ENCODE results near the gene KCNH4.
A peak's percentile ranks its signal among the peaks of the same experiment; 100 is the strongest.
"Not testable (repeated sequence)": the region's sequence is repeated elsewhere in the genome, so short reads cannot be mapped to it uniquely, and the experiment has no call there.

Gene KCNH4

DNA sequence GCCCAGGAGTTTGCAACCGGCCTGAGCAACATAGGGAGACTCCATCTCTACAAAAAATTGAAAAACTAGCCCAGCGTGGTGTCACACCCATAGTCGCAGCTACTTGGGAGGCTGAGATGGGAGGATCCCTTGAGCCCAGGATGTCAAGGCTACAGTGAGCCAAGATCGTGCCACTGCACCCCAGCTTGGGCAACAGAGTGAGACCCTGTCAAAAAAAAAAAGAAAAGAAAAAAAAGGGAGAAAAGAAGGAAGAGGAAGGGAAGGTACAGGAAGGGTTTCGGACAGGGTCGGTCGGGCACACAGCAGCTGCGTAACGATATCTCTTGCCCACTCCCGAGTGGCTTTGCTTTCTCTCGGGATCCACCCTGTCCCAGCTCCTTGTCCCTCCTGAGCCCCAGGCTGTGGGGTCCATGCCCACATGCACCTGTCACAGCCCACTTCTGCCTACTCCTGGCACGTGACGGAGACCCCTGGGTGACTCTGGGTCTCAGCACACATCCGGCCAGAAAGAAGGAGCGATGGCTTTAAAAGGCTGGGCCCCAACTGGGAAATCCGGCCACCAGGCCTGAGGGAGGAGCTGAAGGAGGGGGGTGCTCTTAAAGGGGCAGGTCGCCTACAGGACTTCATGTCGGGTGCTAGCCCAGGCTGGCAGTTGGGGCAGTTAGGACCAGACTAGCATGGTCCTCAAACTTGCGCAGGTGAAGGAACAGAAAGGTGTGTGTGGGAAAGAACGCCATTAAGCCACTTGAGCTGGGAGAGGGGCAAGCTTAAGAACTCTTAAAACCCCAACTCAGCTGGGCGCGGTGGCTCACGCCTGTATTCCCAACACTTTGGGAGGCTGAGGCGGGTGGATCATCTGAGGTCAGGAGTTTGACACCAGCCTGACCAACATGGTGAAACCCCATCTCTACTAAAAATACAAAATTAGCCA, 13.3 kb upstream of the KCNH4 start, which contains the start of gene GHDC:
TSS of gene GHDC (minus strand) at position 526 of the 931 bp plus-strand sequence. CDS start 913 bp downstream, outside the sequence.
- peak; percentile 94 for DNase-seq (ENCODE audit: low spot score)

DNA sequence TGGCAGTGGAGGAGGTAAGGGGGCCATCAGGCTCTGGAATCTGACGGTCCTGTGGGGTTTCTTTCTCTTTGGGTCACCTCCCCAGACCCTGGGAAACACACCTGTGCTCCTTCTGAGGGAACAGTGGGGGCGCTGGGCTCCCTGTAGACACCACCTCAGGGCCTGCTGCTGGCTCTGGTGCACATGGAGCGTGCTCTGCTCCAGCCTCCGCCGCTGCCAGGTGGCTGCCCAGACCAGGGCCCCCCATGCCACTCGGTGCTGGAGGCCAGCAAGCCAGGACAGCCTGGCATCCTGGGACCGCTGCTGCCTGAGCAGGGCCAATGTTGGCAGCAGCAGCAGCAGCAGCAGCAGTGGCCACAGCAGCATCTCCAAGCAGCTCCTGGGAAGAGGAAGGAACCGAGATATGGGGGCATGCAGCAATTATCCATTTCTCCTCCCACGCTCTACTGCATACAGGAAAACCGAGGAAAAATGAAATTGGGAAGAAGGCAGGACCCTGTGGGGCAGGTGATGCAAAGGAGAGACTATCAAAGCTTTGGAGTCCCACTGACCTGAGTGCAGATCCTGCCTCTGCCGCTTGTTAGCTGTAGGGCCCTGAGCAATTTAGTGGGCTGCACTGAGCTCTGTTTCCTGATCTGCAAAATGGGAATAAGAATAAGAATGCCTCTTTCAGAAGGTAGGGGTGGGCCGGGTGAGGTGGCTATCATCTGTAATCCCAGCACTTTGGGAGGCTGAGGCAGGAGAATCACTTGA, 12.4 kb upstream of the KCNH4 start:
- DNase-seq (ENCODE audit: low spot score): no peak

DNA sequence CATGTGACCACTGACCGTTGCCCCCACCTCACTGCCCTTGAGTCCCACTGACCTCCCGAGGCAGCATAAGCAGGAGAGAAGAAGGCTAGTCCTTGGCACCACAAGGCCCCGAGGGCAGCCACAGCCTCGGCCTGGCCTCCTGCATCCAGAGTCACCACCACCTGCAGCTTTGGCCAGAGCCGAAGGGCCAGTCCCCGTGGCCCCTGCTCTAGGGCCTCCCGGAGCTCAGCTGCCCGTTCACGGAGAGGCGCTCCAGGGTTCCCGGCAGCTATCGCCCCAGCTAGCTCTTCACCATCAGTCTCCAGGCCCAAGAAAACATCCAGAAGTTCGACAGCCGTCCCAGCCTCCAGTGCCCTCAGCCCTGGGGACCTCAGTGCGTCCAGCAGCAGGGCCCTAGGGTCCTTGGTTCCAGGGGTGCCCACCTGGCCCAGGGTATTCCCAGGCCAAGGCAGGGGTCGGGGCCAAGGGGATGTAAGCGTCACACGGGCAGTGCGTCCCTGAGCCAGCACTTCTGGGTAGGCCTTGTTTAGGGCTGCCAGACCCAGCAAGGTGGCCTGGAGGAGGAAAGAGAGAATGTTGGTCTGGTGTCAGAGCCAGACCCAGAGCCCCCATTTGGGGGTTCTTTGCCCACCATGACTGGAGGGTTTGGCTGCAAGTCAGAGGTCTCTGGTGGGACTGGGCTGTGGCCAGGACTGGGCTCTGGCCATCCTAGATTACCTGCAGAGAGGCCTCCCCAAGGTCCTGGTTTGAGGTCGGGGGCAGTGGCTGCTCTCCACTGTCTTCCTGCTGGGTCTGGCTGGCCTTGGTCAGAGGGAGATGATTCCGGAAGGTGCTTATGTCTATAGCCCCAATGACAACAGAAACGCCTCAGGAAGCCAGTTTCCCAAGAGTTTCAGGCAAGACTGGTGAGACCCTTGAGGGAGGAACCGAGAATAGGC, 11.5 kb upstream of the KCNH4 start:
- DNase-seq (ENCODE audit: low spot score): no peak

DNA sequence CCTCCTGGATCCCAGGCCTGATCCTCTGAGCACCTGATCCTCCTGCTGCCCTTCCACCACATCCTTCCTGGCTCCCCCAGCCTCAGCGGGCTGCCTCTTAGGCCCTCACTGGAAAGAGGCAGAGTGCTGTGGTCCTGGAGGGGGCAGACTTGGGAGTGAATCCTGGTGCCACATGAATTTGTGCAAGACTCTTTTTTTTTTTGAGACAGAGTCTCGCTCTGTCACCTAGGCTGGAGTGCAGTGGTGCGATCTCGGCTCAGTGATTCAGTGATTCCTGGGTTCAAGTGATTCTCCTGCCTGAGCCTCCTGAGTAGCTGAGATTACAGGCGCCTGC, 10.3 kb upstream of the KCNH4 start:
- DNase-seq (ENCODE audit: low spot score): no peak

DNA sequence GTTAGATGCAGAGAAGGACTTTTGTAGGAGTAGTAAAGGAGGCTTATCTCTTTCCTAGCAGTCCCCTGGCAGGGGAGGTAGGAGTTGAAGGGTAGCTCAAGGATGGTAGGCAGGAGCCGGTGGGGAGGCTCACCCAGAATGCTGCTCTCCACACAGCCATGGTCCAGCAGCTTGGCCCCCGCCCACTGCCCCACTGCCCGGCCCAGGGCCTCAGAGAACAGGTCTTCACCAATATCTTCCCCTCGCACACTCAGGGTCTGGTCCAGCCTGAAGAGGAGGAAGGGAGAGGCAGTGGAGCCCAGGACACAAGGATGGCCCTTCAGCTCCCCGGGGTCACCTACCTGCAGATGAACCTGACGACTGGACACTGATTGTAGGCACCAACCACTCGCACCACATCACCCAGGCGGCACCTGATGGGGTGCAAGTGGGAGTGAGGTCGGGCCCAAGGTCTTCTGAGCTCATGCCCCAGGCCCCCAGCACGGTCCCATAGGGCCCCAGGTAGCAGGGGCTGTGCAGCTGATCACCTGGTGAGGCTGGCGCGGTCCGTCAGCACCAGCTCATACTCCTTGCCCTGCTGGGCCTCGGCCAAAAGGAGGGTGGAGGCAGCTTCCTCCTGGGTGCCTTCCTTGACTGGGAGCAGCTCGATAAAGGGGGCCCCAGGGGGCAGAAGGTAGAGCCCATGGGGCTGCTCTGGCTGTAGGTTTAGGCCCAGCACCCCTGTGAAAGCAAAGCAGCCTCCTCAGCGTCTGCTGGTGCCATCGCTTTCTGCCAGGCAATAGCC, 9.7 kb upstream of the KCNH4 start:
- no peak for DNase-seq (ENCODE audit: low spot score)

DNA sequence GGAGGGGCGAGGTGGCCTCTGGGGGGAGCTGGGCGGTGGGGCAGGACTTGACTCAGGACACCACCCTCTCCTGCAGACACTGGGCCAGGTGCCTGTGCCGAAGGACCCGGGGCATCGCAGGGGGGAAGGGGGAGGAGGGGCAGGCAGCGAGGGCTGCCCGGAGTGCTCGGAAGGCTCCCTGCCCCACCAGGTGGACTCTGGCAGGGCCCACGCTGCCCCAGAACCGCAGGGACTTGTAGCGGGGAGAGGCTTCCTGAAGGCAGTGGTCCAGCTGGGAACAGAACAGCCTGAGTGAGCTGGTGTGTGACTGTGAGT, 8.7 kb upstream of the KCNH4 start:
- DNase-seq (ENCODE audit: low spot score): no peak

DNA sequence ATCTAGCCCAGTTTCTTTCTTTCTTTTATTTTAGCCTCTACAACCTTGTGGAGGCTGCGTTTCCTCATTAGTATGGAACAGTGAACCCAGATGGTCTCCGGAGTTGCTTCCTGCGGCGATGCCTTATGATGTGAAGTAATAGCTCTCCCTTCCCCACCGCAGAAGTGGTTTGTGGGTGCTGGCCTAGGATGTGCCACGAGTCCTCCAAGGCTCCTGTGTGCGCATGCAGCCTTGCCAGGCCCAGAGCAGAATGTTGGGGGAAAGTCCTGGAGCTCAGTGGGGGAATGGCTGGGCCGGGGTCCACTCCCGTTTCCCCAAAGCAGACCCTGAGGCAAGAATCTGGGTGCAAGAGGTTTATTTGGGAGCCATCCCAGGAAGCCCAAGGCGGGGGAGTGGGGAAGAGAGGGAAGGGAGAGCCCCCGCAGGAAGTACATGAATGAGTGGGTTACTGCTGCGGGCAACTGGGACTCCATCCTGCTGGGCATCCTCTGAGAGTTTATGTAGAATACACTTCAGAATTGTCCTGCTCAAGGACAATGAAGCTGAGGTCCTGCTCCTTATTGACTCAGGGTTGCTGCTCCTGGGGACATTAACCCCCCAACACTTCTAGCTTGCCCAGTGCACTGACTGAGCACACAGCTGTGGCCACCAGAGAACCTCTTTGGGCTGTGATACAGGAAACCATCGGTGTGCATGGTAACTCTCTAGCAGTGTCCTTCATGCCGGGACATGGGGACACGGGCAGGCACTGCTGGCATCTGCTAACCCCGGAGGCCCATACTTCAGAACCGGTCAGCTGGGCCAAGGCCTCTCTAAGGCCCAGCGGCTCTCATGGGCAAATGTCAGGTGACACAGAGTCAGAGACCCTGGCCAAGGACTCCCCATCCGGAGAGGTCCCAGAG, 8.1 kb upstream of the KCNH4 start:
- DNase-seq (ENCODE audit: low spot score): peak; percentile 68

DNA sequence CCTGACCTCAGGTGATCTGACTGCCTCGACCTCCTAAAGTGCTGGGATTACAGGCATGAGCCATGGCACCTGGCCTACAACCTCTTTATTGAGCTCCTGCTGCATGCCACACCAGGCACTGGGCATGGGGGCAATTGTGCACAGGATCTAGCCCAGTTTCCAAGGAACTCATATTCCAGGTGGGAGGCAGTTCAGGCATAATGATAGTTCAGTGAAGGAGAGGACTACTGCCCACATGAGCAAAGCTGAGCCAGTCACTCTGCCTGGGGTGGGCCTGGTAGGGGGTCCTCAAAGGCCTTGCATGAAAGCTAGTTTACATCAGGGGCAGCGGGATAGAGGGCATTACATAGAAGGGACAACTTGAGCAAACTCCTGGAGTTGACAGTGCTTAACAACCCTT, 6.9 kb upstream of the KCNH4 start:
- DNase-seq (ENCODE audit: low spot score): no peak

DNA sequence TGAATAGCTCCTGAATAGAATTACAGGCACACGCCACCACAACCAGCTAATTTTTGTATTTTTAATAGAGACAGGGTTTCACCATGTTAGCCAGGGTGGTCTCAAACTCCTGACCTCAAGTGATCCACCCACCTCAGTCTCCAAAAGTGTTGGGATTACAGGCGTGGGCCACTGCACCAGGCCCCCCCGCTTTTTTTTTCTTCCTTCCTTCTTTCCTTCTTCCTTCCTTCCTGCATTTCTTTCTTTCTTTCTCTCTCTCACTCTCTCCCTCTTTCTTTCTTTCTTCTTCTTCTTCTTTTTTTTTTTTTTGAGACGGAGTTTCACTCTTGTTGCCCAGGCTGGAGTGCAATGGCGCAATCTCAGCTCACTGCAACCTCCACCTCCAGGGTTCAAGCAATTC, 5.2 kb upstream of the KCNH4 start:
- not testable (repeated sequence) for DNase-seq (ENCODE audit: low spot score)

DNA sequence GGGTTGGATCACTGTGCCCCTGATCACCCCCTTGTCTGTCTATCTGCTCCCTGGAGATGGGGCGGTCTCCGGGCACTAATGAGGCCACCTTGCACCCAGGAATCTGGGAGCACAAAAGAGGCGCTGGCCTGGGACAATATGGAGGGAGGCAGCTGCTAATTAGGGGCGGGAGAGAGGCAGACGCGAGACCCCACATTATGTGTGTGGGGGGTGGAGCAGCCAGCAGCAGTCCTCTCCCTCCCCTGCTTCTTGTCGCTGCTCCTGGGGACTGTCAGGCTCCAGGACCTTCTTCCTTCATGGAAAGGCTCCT, 4.6 kb upstream of the KCNH4 start:
- DNase-seq (ENCODE audit: low spot score): no peak

DNA sequence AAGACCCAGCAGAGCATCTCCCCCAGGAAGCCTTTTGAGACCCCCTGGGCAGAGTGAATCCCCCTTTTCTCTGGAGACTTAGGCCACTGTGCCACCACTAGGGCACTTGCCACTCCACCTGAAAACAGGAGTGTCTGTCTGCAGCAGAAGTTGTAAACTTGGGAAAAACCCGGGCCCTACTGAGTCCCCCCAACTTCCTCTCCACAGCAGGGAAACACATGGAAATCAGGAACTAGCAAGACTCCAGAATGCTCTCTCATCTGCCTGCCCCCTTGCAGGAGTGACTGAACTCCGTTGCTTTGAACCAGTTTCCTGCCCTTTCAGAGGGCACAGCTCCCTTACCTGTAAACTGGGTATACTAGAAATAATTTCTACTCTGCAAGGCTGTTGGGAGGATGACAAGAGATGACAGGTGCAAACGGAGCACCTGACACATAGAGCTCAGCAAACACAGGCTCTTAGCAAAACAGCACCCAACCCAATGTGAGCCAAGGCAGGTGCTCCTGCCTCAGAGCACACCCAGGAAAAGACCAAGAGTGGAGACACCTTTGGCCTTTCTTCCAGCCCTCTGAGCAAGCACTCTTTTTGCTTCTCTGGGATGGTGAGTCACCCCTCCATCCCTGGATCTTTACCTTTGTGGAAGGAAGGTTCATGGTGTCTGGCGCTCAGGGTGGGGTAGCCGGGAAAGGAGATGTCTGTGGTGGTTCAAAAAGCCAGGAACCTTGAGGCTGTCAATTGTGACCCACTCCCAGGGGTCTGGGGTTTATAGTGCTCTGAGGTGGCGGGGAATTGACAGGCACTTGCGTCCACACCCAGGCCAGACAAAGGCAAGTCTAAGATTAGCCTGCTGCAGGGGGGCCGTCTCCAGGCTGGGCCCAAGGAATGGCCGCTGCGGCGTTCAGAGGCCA, 4.0 kb upstream of the KCNH4 start, which contains the start of gene HCRT:
TSS of gene HCRT (minus strand) at position 740 of the 908 bp plus-strand sequence. CDS start at position 653, 87 bp downstream.
- DNase-seq (ENCODE audit: low spot score): no peak

DNA sequence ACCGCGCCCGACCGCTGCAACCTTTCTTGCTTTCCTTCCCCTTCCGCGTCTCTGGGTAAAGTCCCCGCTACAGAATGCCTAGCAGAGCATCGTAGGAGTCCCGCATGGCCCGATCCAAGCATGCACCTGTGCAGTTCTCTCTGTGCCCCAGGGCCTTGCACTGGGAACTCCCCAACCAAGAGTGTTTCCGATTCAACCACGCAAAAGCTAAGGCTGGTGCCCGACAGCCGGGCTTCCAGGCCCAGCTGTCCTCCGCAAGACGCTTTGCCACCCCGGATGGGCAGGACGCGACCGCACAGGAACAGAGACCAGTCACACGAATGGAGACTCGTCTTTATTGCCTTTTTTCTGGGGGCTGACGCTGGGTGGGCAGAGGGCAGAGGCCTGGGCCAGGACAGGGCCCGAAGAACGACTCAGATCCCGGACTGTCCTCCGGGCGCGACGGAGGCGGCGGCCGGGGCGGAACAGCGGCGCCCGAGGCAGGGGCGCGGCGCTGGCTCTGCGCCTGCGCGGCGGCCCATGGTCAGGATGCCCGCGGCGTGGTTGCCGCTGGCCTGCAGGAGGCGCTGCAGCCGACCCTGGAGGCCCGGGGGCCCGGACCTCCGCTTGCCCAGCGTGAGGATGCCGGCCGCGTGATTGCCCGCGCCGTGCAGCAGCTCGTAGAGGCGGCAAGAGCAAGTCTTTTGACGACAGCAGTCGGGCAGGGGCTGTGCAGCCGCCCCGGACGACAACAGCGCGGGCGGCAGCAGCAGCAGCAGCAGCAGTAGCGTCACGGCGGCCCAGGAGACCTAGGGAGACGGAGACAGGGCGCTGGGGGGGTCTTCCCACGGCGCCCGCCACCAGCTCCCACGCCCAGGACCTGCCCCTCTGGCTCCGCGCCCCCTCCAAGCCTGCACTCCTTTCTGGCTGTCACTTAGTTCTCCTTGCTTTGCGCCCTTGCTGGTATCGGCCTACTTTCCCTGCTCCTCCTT, 3.1 kb upstream of the KCNH4 start:
- DNase-seq (ENCODE audit: low spot score): peak; percentile 64

DNA sequence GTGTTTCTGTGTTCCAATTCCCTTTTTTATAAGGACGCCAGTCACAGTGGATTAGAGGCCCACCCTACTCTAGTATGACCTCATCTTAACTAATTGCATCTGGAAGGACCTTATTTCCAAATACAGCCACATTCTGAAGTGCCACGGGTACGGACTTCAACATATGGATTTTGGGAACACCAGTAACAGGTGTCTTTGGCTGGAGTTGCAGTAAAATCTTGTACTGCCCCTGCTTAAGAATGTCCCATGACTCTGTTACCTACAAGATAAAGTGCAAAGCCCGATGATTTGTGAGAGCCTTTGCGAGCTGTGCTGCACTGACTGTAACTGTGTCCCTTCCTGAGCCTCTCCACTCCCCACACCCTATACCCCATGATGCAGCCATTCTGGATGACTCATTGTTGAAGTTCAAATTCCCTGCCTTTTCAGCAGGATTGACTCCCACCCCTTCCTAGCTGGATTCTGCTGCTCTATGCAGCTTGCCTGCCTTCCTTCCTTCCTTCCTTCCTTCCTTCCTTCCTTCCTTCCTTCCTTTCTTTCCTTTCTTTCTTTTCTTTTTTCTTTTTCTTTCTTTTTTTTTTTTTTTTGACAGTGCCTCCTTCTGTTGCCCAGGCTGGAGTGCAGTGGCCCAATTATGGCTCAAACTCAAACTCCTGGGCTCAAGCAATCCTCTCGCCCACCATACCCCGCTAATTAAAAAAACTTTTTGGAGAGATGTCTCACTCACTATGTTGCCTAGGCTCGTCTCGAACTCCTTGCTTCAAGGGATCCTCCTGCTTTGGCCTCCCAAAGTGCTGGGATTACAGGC, 2.2 kb upstream of the KCNH4 start:
- no peak for DNase-seq (ENCODE audit: low spot score)

DNA sequence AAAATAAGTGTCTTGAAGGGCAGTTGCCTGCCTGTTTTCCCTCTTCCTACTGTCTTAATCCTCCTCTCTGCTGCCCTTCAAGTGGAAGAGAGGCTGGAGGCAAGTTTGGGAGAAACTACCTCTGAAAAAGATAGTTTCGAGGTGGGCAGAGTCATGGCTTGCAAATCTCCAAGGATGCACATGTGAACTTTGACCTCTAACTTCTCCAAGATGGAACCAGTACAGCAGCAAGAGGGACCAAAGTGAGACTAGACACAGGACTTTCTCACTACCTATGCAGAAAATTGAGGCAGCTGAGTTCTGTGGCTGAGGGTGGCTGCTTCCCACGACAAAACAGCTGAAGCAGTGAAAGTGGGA, 887 bp upstream of the KCNH4 start:
- no peak for DNase-seq (ENCODE audit: low spot score)

DNA sequence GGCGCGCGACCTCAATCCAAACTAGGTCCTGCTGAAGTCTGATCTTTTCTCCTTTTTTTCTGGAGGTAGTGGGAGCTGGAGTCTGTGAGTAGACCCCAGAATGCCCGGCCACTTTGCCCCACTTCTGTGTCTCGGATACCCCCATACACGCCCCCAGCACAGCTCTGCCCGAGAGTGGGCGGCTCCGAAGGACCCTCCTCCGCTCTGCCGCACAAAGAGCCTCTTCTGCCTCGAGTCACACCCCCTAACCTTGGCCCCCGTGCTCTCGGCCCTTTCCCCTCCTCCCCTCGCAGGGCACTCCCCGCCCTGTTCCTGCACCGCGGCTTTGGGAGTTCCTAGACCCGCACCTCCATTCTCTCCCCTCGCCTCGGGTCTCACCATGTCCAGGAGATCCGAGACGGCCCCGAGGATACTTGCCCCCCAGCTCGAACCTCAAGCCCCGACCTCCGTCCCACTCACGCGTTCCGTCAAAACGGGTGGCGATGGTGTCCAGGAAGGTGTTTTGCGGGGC, 476 bp downstream of the KCNH4 start:
- no peak for DNase-seq (ENCODE audit: low spot score)

DNA sequence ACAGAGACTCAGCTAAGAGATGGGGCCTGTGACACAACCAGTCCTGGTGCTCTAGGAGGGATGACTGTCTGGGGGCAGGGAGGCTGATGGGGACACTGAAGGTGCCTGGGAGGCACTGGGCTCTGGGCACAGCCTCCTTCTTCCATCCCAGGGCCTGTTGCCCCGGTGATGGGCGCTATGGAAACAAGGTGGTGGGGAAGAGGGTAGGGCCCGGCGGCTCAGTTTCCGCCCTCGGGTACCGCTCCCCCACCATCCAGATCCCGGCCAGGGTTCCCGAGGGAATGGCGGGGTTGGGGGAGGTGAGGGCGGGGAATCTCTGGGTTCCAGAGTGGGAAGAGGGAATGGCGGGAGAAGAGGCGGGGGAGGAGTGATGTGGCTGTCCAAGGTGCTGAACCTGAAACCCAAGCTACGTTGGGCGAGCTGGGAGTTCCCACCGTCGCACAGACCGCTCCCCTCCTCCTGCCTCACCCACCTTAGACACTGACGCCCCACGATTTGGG, 981 bp downstream of the KCNH4 start:
- no peak for DNase-seq (ENCODE audit: low spot score)

DNA sequence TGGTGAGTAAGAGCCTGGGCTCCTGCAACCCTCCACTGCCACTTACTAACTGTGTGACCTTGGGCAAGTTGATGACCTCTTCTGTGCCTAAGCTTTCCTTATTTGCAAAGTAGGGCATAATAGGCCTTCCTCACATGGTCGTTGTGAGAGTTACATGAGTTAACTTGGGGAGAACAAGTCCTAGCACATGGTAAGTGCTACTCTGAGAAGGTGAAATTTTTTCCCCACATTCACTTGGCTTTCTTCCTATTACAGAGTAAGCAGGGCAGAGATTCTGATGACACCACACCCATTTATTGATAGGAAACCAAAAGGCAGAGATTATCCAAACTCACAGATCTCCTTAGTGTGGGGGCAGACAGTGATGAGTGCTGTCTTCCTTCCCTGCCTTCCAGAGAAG, 1.6 kb downstream of the KCNH4 start:
- DNase-seq (ENCODE audit: low spot score): no peak
